SK-N-SH treated with all-trans-retinoic acid at 6 μM for 48 hours (cell line): ENCODE results near the gene CDC23.

Experiments used
- ATAC-seq: fragments of 200-7000 bp; cut with Tn5 transposase; 3 replicates; pipeline ENCODE4 v1.9.1; 2020; ENCODE audit warnings: mild to moderate bottlenecking, moderate library complexity
- ARNTL ChIP-seq: fragments of 450-650 bp; formaldehyde crosslinking; IDR thresholded peaks from 2 replicates; pipeline ENCODE4 v1.5.0; 2020; ENCODE audit warnings: low read depth, mild to moderate bottlenecking, moderate library complexity, borderline replicate concordance
- CSDC2 ChIP-seq: fragments of 250-450 bp; sonication (Bioruptor Pico); IDR thresholded peaks from 2 replicates; pipeline ENCODE4 v1.5.0; 2020; ENCODE audit warnings: mild to moderate bottlenecking, moderate library complexity
- ESRRG ChIP-seq: fragments of 250-450 bp; sonication (Bioruptor Pico); IDR thresholded peaks from 2 replicates; pipeline ENCODE4 v1.6.1; 2021; ENCODE audit warnings: mild to moderate bottlenecking
- GLIS3 ChIP-seq: fragments of 250-450 bp; sonication (Bioruptor Pico); IDR thresholded peaks from 2 replicates; pipeline ENCODE4 v1.5.0; 2020; ENCODE audit warnings: mild to moderate bottlenecking, moderate library complexity
- ISL1 ChIP-seq: fragments of 250-450 bp; sonication (Bioruptor Pico); IDR thresholded peaks from 2 replicates; pipeline ENCODE4 v2.1.2; 2022; ENCODE audit warnings: mild to moderate bottlenecking, moderate library complexity
- OSR1 ChIP-seq: fragments of 250-450 bp; sonication (Bioruptor Pico); IDR thresholded peaks from 2 replicates; pipeline ENCODE4 v1.8.0; 2022; ENCODE audit warnings: moderate library complexity, mild to moderate bottlenecking, inconsistent platforms
- PPARA ChIP-seq: fragments of 250-450 bp; sonication (Bioruptor Pico); IDR thresholded peaks from 2 replicates; pipeline ENCODE4 v1.5.0; 2020; ENCODE audit warnings: mild to moderate bottlenecking, borderline replicate concordance
- RARB ChIP-seq: fragments of 250-450 bp; sonication (Bioruptor Pico); IDR thresholded peaks from 2 replicates; pipeline ENCODE4 v1.8.0; 2021; ENCODE audit warnings: mild to moderate bottlenecking, moderate library complexity
- SNAI2 ChIP-seq: fragments of 250-450 bp; sonication (Bioruptor Pico); IDR thresholded peaks from 2 replicates; pipeline ENCODE4 v1.5.0; 2020; ENCODE audit warnings: mild to moderate bottlenecking, moderate library complexity
- TCF4 ChIP-seq: fragments of 250-450 bp; sonication (Bioruptor Pico); IDR thresholded peaks from 2 replicates; pipeline ENCODE4 v1.8.0; 2021; ENCODE audit warnings: mild to moderate bottlenecking, moderate library complexity, borderline replicate concordance
- TOX ChIP-seq: fragments of 250-450 bp; sonication (Bioruptor Pico); IDR thresholded peaks from 2 replicates; pipeline ENCODE4 v1.8.0; 2021; ENCODE audit warnings: mild to moderate bottlenecking, moderate library complexity, borderline replicate concordance
- ZC3H10 ChIP-seq: fragments of 250-450 bp; sonication (Bioruptor Pico); IDR thresholded peaks from 2 replicates; pipeline ENCODE4 v1.5.1; 2021; ENCODE audit warnings: mild to moderate bottlenecking, moderate library complexity
- ZFP3 ChIP-seq: fragments of 250-450 bp; sonication (Bioruptor Pico); IDR thresholded peaks from 2 replicates; pipeline ENCODE4 v1.5.0; 2020; ENCODE audit warnings: mild to moderate bottlenecking, moderate library complexity
- ZFP30 ChIP-seq: fragments of 450-650 bp; formaldehyde crosslinking; IDR thresholded peaks from 2 replicates; pipeline ENCODE4 v1.5.0; 2022; ENCODE audit warnings: mild to moderate bottlenecking, moderate library complexity
- ZNF565 ChIP-seq: fragments of 450-650 bp; formaldehyde crosslinking; conservative IDR thresholded peaks from 2 replicates; pipeline ENCODE4 v1.5.0; 2020; ENCODE audit warnings: low read depth, mild to moderate bottlenecking, moderate library complexity
- ZNF70 ChIP-seq: fragments of 450-650 bp; formaldehyde crosslinking; IDR thresholded peaks from 2 replicates; pipeline ENCODE4 v1.5.0; 2020; ENCODE audit warnings: mild to moderate bottlenecking, moderate library complexity
- ZNF8 ChIP-seq: fragments of 450-650 bp; formaldehyde crosslinking; IDR thresholded peaks from 2 replicates; pipeline ENCODE4 v1.5.0; 2020; ENCODE audit warnings: mild to moderate bottlenecking, moderate library complexity
- TF ChIP-seq, protein P1 (sequence below): fragments of 250-450 bp; sonication (Bioruptor Pico); IDR thresholded peaks from 2 replicates; pipeline ENCODE4 v1.5.1; 2021; ENCODE audit warnings: mild to moderate bottlenecking, moderate library complexity
- TF ChIP-seq, protein P2 (sequence below): fragments of 250-450 bp; sonication (Bioruptor Pico); IDR thresholded peaks from 2 replicates; pipeline ENCODE4 v1.8.0; 2020; ENCODE audit warnings: mild to moderate bottlenecking, moderate library complexity, borderline replicate concordance
- TF ChIP-seq, protein P3 (sequence below): fragments of 250-450 bp; sonication (Bioruptor Pico); IDR thresholded peaks from 2 replicates; pipeline ENCODE4 v1.8.0; 2021; ENCODE audit warnings: low read depth, mild to moderate bottlenecking, moderate library complexity, borderline replicate concordance
- TF ChIP-seq, protein P4 (sequence below): fragments of 250-450 bp; sonication (Bioruptor Pico); IDR thresholded peaks from 2 replicates; pipeline ENCODE4 v1.5.0; 2020; ENCODE audit warnings: mild to moderate bottlenecking, moderate library complexity

Gene CDC23

DNA sequence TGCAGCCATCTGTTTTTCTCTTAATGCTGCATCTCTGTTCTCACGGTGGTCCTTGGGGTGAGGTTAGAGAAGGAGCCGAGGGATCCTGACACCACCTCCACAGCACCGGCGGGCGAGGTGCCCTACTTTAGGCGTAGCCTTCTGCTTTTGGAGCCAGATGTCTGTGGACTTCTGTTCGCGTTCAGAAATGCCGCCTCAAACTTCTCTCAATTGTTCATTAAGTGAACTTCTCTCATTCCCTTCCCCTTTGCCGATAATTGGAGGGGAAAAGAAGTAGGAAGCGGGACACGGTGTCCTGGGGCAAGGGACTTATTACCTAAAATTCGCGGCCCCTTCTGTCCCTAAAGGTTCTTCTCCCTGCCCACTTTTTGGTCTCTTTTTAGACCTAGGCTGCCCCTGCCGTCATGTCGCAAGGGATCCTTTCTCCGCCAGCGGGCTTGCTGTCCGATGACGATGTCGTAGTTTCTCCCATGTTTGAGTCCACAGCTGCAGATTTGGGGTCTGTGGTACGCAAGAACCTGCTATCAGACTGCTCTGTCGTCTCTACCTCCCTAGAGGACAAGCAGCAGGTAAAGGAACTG, 33.8 kb downstream of the CDC23 start:
- no peak for TF ChIP-seq ZNF565
- TF ChIP-seq CSDC2 (CRISPR knock-in tag) = no peak
- TF ChIP-seq ZNF8 (CRISPR knock-in tag) = no peak
- no peak for TF ChIP-seq ZFP3 (CRISPR knock-in tag)
- no peak for TF ChIP-seq OSR1
- TF ChIP-seq ZC3H10 (CRISPR knock-in tag) = no peak
- TF ChIP-seq, protein P1, sequence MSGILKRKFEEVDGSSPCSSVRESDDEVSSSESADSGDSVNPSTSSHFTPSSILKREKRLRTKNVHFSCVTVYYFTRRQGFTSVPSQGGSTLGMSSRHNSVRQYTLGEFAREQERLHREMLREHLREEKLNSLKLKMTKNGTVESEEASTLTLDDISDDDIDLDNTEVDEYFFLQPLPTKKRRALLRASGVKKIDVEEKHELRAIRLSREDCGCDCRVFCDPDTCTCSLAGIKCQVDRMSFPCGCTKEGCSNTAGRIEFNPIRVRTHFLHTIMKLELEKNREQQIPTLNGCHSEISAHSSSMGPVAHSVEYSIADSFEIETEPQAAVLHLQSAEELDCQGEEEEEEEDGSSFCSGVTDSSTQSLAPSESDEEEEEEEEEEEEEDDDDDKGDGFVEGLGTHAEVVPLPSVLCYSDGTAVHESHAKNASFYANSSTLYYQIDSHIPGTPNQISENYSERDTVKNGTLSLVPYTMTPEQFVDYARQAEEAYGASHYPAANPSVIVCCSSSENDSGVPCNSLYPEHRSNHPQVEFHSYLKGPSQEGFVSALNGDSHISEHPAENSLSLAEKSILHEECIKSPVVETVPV (CRISPR knock-in tag) = no peak
- TF ChIP-seq PPARA (CRISPR knock-in tag) = no peak
- TF ChIP-seq, protein P2, sequence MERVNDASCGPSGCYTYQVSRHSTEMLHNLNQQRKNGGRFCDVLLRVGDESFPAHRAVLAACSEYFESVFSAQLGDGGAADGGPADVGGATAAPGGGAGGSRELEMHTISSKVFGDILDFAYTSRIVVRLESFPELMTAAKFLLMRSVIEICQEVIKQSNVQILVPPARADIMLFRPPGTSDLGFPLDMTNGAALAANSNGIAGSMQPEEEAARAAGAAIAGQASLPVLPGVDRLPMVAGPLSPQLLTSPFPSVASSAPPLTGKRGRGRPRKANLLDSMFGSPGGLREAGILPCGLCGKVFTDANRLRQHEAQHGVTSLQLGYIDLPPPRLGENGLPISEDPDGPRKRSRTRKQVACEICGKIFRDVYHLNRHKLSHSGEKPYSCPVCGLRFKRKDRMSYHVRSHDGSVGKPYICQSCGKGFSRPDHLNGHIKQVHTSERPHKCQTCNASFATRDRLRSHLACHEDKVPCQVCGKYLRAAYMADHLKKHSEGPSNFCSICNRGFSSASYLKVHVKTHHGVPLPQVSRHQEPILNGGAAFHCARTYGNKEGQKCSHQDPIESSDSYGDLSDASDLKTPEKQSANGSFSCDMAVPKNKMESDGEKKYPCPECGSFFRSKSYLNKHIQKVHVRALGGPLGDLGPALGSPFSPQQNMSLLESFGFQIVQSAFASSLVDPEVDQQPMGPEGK (CRISPR knock-in tag) = no peak
- TF ChIP-seq, protein P3, sequence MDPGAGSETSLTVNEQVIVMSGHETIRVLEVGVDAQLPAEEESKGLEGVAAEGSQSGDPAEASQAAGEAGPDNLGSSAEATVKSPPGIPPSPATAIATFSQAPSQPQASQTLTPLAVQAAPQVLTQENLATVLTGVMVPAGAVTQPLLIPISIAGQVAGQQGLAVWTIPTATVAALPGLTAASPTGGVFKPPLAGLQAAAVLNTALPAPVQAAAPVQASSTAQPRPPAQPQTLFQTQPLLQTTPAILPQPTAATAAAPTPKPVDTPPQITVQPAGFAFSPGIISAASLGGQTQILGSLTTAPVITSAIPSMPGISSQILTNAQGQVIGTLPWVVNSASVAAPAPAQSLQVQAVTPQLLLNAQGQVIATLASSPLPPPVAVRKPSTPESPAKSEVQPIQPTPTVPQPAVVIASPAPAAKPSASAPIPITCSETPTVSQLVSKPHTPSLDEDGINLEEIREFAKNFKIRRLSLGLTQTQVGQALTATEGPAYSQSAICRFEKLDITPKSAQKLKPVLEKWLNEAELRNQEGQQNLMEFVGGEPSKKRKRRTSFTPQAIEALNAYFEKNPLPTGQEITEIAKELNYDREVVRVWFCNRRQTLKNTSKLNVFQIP (CRISPR knock-in tag) = no peak
- no peak for TF ChIP-seq SNAI2 (CRISPR knock-in tag)
- TF ChIP-seq ZNF70 (CRISPR knock-in tag) = no peak
- TF ChIP-seq TCF4 (CRISPR knock-in tag) = no peak
- no peak for TF ChIP-seq ISL1 (CRISPR knock-in tag)
- TF ChIP-seq GLIS3 (CRISPR knock-in tag) = no peak
- TF ChIP-seq, protein P4, sequence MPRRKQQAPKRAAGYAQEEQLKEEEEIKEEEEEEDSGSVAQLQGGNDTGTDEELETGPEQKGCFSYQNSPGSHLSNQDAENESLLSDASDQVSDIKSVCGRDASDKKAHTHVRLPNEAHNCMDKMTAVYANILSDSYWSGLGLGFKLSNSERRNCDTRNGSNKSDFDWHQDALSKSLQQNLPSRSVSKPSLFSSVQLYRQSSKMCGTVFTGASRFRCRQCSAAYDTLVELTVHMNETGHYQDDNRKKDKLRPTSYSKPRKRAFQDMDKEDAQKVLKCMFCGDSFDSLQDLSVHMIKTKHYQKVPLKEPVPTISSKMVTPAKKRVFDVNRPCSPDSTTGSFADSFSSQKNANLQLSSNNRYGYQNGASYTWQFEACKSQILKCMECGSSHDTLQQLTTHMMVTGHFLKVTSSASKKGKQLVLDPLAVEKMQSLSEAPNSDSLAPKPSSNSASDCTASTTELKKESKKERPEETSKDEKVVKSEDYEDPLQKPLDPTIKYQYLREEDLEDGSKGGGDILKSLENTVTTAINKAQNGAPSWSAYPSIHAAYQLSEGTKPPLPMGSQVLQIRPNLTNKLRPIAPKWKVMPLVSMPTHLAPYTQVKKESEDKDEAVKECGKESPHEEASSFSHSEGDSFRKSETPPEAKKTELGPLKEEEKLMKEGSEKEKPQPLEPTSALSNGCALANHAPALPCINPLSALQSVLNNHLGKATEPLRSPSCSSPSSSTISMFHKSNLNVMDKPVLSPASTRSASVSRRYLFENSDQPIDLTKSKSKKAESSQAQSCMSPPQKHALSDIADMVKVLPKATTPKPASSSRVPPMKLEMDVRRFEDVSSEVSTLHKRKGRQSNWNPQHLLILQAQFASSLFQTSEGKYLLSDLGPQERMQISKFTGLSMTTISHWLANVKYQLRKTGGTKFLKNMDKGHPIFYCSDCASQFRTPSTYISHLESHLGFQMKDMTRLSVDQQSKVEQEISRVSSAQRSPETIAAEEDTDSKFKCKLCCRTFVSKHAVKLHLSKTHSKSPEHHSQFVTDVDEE (CRISPR knock-in tag) = no peak
- TF ChIP-seq TOX (CRISPR knock-in tag) = no peak
- no peak for TF ChIP-seq RARB
- no peak for TF ChIP-seq ESRRG
- no peak for TF ChIP-seq ARNTL (CRISPR knock-in tag)
- no peak; the same call in 2 of the 3 replicates for ATAC-seq

DNA sequence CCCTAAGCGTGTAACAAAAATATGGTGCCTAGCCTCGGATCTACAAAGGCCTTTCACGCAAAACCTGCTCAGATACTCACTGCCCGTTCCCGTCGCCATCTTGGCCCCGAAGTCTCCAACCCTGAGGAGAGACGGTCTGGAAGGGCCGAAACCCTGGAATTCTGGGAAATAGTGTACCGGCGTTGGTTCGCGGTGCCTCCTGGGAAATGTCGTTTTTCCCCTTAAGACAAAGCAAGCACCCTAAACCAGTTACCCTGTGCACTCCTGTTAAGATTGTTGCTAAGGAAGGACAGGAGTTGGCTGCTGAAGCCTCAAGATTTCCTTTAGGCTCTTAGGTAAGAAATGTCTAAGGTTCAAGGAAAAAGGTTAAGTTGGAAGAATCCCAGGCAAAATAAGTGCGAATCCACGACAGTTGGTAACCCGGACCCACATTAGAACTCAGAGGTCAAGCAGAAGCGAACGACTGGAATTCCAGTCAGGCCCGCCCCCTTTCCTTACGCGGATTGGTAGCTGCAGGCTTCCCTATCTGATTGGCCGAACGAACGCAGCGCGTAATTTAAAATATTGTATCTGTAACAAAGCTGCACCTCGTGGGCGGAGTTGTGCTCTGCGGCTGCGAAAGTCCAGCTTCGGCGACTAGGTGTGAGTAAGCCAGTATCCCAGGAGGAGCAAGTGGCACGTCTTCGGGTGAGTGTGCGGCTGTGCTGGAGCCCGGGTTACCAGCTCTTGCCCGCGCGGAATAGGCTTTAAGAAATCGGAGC, 34.4 kb downstream of the CDC23 start, which contains the start of the genes BRD8 and KIF20A:
BRD8 (minus strand) TSS at position 115 of the 761 bp plus-strand sequence; CDS start at position 99, 16 bp downstream.
KIF20A (plus strand) TSS at position 597 of the 761 bp plus-strand sequence. CDS start 569 bp downstream, outside the sequence.
- ATAC-seq = peak; percentile 94

DNA sequence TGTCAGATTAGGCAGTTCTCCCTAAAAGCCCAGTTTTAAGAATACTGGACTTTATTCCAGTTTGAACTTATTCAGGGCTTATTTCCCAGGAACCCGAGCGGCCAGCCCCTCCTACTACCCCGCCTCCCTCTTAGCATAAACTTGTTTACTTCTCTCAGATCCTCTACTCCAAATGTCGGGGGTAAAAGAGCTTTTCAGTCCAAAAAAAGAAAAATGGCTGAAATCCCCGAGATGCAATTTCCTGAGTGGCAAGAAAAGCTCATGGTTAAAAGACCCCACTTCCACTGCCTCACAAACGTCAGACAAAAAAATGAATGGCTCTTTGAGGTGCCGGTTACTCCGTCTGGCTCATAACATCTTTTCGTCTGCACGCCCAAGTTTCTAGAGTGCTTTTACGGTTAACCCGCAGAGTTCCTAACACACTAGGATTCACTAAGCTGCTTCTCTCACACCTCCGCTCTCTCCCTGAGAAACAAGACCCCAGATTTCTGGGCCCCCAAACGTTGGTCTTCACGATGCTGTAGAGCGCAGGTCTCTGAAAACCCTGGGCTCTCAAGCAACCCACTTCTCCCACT, 35.1 kb downstream of the CDC23 start:
- peak; percentile 63 for ATAC-seq
- TF ChIP-seq GLIS3 (CRISPR knock-in tag) (no peak), PPARA (CRISPR knock-in tag) (no peak), ZC3H10 (CRISPR knock-in tag) (no peak), ISL1 (CRISPR knock-in tag) (no peak), TCF4 (CRISPR knock-in tag) (no peak), ZFP30 (CRISPR knock-in tag) (no peak), ZNF8 (CRISPR knock-in tag) (no peak), ZFP3 (CRISPR knock-in tag) (no peak), TOX (CRISPR knock-in tag) (no peak)
- TF ChIP-seq, protein P4 (CRISPR knock-in tag) = no peak
- TF ChIP-seq, protein P3 (CRISPR knock-in tag) = no peak

More for the DNA sequence above, 34.4 kb downstream of the CDC23 start, which contains the start of the genes BRD8 and KIF20A:
- TF ChIP-seq ESRRG (no peak), PPARA (CRISPR knock-in tag) (no peak), CSDC2 (CRISPR knock-in tag) (no peak), GLIS3 (CRISPR knock-in tag) (no peak), ARNTL (CRISPR knock-in tag) (no peak), ZFP3 (CRISPR knock-in tag) (no peak)
